Breast epithelium (tissue), 3 donors: ENCODE data around the gene ADGRA1.

ENCODE experiments used
- CTCF ChIP-seq, 3 donors: fragments of 450-650 bp; IDR thresholded peaks; one replicate each; pipeline ENCODE4 v1.5.1; 2016 to 2017; ENCODE audit warnings: antibody characterized with exemption in 3 of 3, mild to moderate bottlenecking in 3 of 3, moderate library complexity in 3 of 3
- POLR2A ChIP-seq: fragments of 450-650 bp; IDR thresholded peaks from one replicate; pipeline ENCODE4 v1.6.1; 2016; ENCODE audit warnings: antibody characterized with exemption, mild to moderate bottlenecking, moderate library complexity
- POLR2AphosphoS5 ChIP-seq, 3 donors: sonication (generic); formaldehyde crosslinking; IDR thresholded peaks; one replicate each; pipeline ENCODE4 v1.6.1; 2017; ENCODE audit warnings: antibody characterized with exemption in 3 of 3

- TF ChIP-seq CTCF (IDR thresholded peaks at IDR 0.05), result no peak
- TF ChIP-seq POLR2A, result no peak
- TF ChIP-seq POLR2AphosphoS5 (IDR thresholded peaks at IDR 0.05), result no peak
Measured at GRCh38 chr10:133180192-133180964, 92.7 kb downstream of the ADGRA1 start.
